HepG2 (cell line): Measurements from ENCODE around the gene STX10. TPM values are rescaled to one million over a fixed set of nuclear protein-coding genes. Genes with fewer than 3 reads are reported as not detected.

Experiments
- DNMT3B ChIP-seq: conservative IDR thresholded peaks from 2 replicates; pipeline ENCODE4 v1.6.1; 2016; ENCODE audit warnings: missing biosample characterization, control low read depth
- EED ChIP-seq: sonication (generic); formaldehyde crosslinking; IDR thresholded peaks from 2 replicates; pipeline ENCODE4 v1.5.0; 2020; ENCODE audit warnings: mild to moderate bottlenecking, missing genetic modification reagents
- ERF ChIP-seq: IDR thresholded peaks from 2 replicates; pipeline ENCODE4 v1.6.1; 2018; ENCODE audit warnings: missing biosample characterization, missing genetic modification reagents
- FOXK2 ChIP-seq: fragments of 450-650 bp; IDR thresholded peaks from 2 replicates; pipeline ENCODE4 v1.6.1; 2016
- HHEX ChIP-seq: IDR thresholded peaks from 2 replicates; pipeline ENCODE4 v1.6.1; 2016; ENCODE audit warnings: control low read depth
- HMGXB4 ChIP-seq, 2 experiments: sonication (generic) in 1 of 2; formaldehyde crosslinking in 1 of 2; IDR thresholded peaks; 2 replicates each; pipeline versions ENCODE4 v1.4.0 to v1.6.1; 2018 to 2020; ENCODE audit warnings: missing genetic modification reagents in 2 of 2, borderline replicate concordance in 1 of 2, low read depth in 1 of 2, mild to moderate bottlenecking in 1 of 2, missing biosample characterization in 1 of 2
- HNRNPLL ChIP-seq: fragments of 200-400 bp; formaldehyde crosslinking; IDR thresholded peaks from 2 replicates; pipeline ENCODE4 v1.6.1; 2017; ENCODE audit warnings: mild to moderate bottlenecking, low read depth, low read length; ENCODE audit not compliant: poor library complexity, severe bottlenecking
- KLF11 ChIP-seq: IDR thresholded peaks from 2 replicates; pipeline ENCODE4 v1.6.1; 2016; ENCODE audit warnings: missing compliant biosample characterization
- MEIS1 ChIP-seq: sonication (generic); formaldehyde crosslinking; IDR thresholded peaks from 2 replicates; pipeline ENCODE4 v1.9.0; 2021; ENCODE audit warnings: mild to moderate bottlenecking, missing genetic modification reagents, moderate library complexity, borderline replicate concordance
- NONO ChIP-seq, 2 experiments: fragments of 450-650 bp in 1 of 2; sonication (generic) in 1 of 2; formaldehyde crosslinking in 1 of 2; IDR thresholded peaks in 1 of 2; conservative IDR thresholded peaks in 1 of 2; 2 replicates each; pipeline versions ENCODE4 v1.6.1 to v1.8.0; 2017 to 2022; ENCODE audit warnings: mild to moderate bottlenecking in 1 of 2, missing genetic modification reagents in 1 of 2, moderate library complexity in 1 of 2
- PCBP1 ChIP-seq: fragments of 200-400 bp; formaldehyde crosslinking; IDR thresholded peaks from 2 replicates; pipeline ENCODE4 v1.6.1; 2017; ENCODE audit warnings: mild to moderate bottlenecking, low read depth, low read length, borderline replicate concordance
- RBM22 ChIP-seq: fragments of 200-400 bp; formaldehyde crosslinking; optimal IDR thresholded peaks from 2 replicates; pipeline ENCODE3; 2017; ENCODE audit warnings: mild to moderate bottlenecking, low read length, moderate library complexity
- REL ChIP-seq: sonication (generic); formaldehyde crosslinking; conservative IDR thresholded peaks from 2 replicates; pipeline ENCODE4 v1.8.0; 2022; ENCODE audit warnings: mild to moderate bottlenecking, missing genetic modification reagents, moderate library complexity
- RFX5 ChIP-seq: IDR thresholded peaks from 2 replicates; pipeline ENCODE4 v1.6.1; 2011; ENCODE audit warnings: low read depth, low read length, improper control_type of control experiment
- SNAPC2 ChIP-seq: sonication (generic); formaldehyde crosslinking; IDR thresholded peaks from 2 replicates; pipeline ENCODE4 v1.8.1; 2022; ENCODE audit warnings: mild to moderate bottlenecking, missing genetic modification reagents
- SSRP1 ChIP-seq: IDR thresholded peaks from 2 replicates; pipeline ENCODE4 v1.6.1; 2016; ENCODE audit warnings: control low read depth
- U2AF2 ChIP-seq: fragments of 200-400 bp; formaldehyde crosslinking; IDR thresholded peaks from 2 replicates; pipeline ENCODE4 v1.6.1; 2017; ENCODE audit warnings: low read depth, mild to moderate bottlenecking, low read length
- ZFP90 ChIP-seq: sonication (generic); formaldehyde crosslinking; IDR thresholded peaks from 2 replicates; pipeline ENCODE4 v1.8.0; 2022; ENCODE audit warnings: missing genetic modification reagents, mild to moderate bottlenecking, inconsistent platforms, borderline replicate concordance
- ZKSCAN5 ChIP-seq: sonication (generic); formaldehyde crosslinking; IDR thresholded peaks from 2 replicates; pipeline ENCODE4 v1.5.1; 2020; ENCODE audit warnings: mild to moderate bottlenecking, missing genetic modification reagents
- ZNF230 ChIP-seq: sonication (generic); formaldehyde crosslinking; IDR thresholded peaks from 2 replicates; pipeline ENCODE4 v1.4.0; 2020; ENCODE audit warnings: mild to moderate bottlenecking, missing genetic modification reagents
- ZNF343 ChIP-seq: sonication (generic); formaldehyde crosslinking; IDR thresholded peaks from 2 replicates; pipeline ENCODE4 v1.4.0; 2020; ENCODE audit warnings: mild to moderate bottlenecking, missing genetic modification reagents
- ZNF383 ChIP-seq: sonication (generic); formaldehyde crosslinking; IDR thresholded peaks from 2 replicates; pipeline ENCODE4 v1.4.0; 2020; ENCODE audit warnings: missing genetic modification reagents, mild to moderate bottlenecking, borderline replicate concordance
- ZNF431 ChIP-seq: sonication (generic); formaldehyde crosslinking; IDR thresholded peaks from 2 replicates; pipeline ENCODE4 v1.9.0; 2022; ENCODE audit warnings: missing genetic modification reagents, low read depth, mild to moderate bottlenecking, borderline replicate concordance
- ZNF598 ChIP-seq: sonication (generic); formaldehyde crosslinking; IDR thresholded peaks from 2 replicates; pipeline ENCODE4 v1.5.1; 2020; ENCODE audit warnings: mild to moderate bottlenecking, missing genetic modification reagents, borderline replicate concordance
- ZNF776 ChIP-seq: sonication (generic); formaldehyde crosslinking; IDR thresholded peaks from 2 replicates; pipeline ENCODE4 v1.4.0; 2020; ENCODE audit warnings: mild to moderate bottlenecking, missing genetic modification reagents
- polyA plus RNA-seq, 8 experiments: library from polyadenylated mRNA; depleted of rRNA in 3 of 8; stranded (reverse) in 7 of 8; unstranded in 1 of 8; fragments of >200 nt; fragmentation: Illumina TruSeq in 4 of 8; extraction: Trizol in 4 of 8; gene quantifications; 2 replicates each; pipeline versions ENCODE4 v1.2.1 to v1.2.3, GENCODE V29; 2011 to 2016; ENCODE audit warnings: low read depth in 4 of 8, missing spikeins in 1 of 8, mixed read lengths in 1 of 8; ENCODE audit not compliant: insufficient read depth in 1 of 8
- total RNA-seq, 5 experiments: library from RNA; depleted of rRNA; stranded (reverse); fragments of >200 nt; fragmentation: Illumina TruSeq; extraction: Trizol; gene quantifications; 2 replicates each; pipeline ENCODE4 v1.2.3, GENCODE V29; 2016; ENCODE audit warnings: low read depth in 1 of 5
- TF ChIP-seq, protein P1 (sequence below): fragments of 450-650 bp; IDR thresholded peaks from 2 replicates; pipeline ENCODE4 v1.6.1; 2016

Gene STX10
- total and polyA plus RNA-seq, 2 of the 13 experiments (the other 11 are each of a cell fraction or from before 2014, with no cell fraction given): 47.9 to 66.4 TPM

- TF ChIP-seq HNRNPLL: peak; percentile 98
- TF ChIP-seq ZKSCAN5 (CRISPR knock-in tag): no peak
- TF ChIP-seq KLF11: peak; percentile 89; the same call in 1 of the 2 replicates
- no peak for TF ChIP-seq MEIS1
- no peak; the same call in 1 of the 2 replicates for TF ChIP-seq ZNF431
- TF ChIP-seq HMGXB4 (CRISPR knock-in tag; IDR thresholded peaks at IDR 0.05; ENCODE audit: borderline replicate concordance in 1 of 2, low read depth in 1 of 2): 0 out of 4 replicates have a peak, but pooled peaks of 1 of the 2 experiments have one; percentile 27
- no peak for TF ChIP-seq FOXK2
- TF ChIP-seq ZNF383 (CRISPR knock-in tag): no peak
- TF ChIP-seq NONO (IDR thresholded peaks at IDR 0.05): no peak
- TF ChIP-seq NONO (CRISPR knock-in tag; conservative IDR thresholded peaks at IDR 0.05): peak; percentile 46; the same call in 1 of the 2 replicates
- peak; percentile 41 for TF ChIP-seq RBM22
- no peak for TF ChIP-seq REL (CRISPR knock-in tag)
- TF ChIP-seq, protein P1, sequence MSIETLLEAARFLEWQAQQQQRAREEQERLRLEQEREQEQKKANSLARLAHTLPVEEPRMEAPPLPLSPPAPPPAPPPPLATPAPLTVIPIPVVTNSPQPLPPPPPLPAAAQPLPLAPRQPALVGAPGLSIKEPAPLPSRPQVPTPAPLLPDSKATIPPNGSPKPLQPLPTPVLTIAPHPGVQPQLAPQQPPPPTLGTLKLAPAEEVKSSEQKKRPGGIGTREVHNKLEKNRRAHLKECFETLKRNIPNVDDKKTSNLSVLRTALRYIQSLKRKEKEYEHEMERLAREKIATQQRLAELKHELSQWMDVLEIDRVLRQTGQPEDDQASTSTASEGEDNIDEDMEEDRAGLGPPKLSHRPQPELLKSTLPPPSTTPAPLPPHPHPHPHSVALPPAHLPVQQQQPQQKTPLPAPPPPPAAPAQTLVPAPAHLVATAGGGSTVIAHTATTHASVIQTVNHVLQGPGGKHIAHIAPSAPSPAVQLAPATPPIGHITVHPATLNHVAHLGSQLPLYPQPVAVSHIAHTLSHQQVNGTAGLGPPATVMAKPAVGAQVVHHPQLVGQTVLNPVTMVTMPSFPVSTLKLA: no peak
- TF ChIP-seq HHEX: no peak
- TF ChIP-seq SNAPC2 (CRISPR knock-in tag): no peak
- no peak for TF ChIP-seq ZNF598
- no peak for TF ChIP-seq ZNF776 (CRISPR knock-in tag)
- TF ChIP-seq DNMT3B (CRISPR knock-in tag): peak; percentile 92
- TF ChIP-seq EED: no peak
- peak; percentile 73 for TF ChIP-seq RFX5
- no peak for TF ChIP-seq ZNF343 (CRISPR knock-in tag)
- peak; percentile 56 for TF ChIP-seq ERF (CRISPR knock-in tag)
- TF ChIP-seq ZFP90 (CRISPR knock-in tag): 0 out of 2 replicates have a peak, but pooled peaks have one; percentile 73
- TF ChIP-seq ZNF230: 0 out of 2 replicates have a peak, but pooled peaks have one; percentile 2
- TF ChIP-seq PCBP1: peak; percentile 66; the same call in 1 of the 2 replicates
- TF ChIP-seq SSRP1: no peak
- TF ChIP-seq U2AF2: no peak
These were observed 2.9 kb upstream of the STX10 start (continued) for GRCh38 chr19:13152974-13153568.
